HG03354 (cell line): ENCODE data around the gene ECM1.

Source experiments
- ATAC-seq: cut with Tn5 transposase; IDR thresholded peaks from one replicate; pipeline ENCODE4 v1.9.1; 2021; ENCODE audit warnings: mild to moderate bottlenecking; ENCODE audit not compliant: unreplicated experiment, poor library complexity, severe bottlenecking

ECM1 gene

GRCh38 chr1:150537732-150538684, 30.1 kb downstream of the ECM1 start:
- ATAC-seq, result no peak

DNA sequence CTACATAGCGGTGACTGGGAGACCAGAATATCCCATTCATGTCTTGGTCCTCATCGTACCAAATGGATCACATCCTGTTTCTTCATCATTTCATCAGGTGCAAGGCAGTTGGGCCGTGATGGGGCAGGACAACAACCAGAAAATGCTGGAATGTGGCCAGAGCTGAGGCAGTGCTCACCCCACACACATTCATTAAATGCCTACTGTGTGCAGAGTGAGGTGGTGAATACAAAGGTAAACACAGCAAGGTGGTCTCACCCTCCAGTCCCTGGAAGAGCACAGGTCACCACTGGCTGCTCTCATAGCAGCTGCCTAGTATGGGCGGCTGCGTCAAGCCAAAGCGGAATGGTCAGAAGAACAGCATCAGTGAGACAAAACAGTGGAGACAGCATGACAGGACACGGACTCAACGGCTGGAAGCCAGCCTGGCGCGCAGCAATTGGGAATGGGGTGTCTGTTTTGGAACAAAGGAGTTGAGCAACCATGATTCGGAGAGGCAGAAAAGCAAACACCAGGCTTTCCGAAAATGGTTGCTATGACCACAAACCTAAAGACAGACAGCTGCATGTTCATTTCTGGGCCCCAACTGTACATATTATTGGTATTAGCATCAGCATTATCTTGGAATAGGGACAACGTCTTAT, 35.7 kb downstream of the ECM1 start:
- no peak for ATAC-seq

GRCh38 chr1:150544204-150544603, 36.3 kb downstream of the ECM1 start:
- ATAC-seq, result no peak

- no peak for ATAC-seq
Observed at GRCh38 chr1:150545486-150546032, 37.6 kb downstream of the ECM1 start.

- no peak for ATAC-seq
Observed at GRCh38 chr1:150546294-150546937, 38.5 kb downstream of the ECM1 start.

DNA sequence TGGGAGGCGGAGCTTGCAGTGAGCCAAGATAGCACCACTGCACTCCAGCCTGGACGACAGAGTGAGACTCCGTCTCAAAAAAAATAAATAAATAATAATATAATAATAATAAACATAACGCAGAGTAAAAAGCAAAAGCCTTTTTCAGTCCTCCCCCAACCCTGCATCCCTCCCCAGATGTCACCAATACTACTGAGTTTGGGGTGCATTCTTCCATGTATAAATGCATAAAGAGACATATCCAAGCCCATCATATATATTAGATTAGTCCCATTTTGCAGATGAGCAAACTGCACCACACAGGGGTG, 40.4 kb downstream of the ECM1 start:
- ATAC-seq, result no peak

GRCh38 chr1:150548632-150549495, 41.0 kb downstream of the ECM1 start, which contains the start of gene ADAMTSL4:
Gene ADAMTSL4, plus strand, starts transcription at chr1:150549408. Its CDS starts 2,881 bp downstream, at chr1:150552289.
- no peak for ATAC-seq

DNA sequence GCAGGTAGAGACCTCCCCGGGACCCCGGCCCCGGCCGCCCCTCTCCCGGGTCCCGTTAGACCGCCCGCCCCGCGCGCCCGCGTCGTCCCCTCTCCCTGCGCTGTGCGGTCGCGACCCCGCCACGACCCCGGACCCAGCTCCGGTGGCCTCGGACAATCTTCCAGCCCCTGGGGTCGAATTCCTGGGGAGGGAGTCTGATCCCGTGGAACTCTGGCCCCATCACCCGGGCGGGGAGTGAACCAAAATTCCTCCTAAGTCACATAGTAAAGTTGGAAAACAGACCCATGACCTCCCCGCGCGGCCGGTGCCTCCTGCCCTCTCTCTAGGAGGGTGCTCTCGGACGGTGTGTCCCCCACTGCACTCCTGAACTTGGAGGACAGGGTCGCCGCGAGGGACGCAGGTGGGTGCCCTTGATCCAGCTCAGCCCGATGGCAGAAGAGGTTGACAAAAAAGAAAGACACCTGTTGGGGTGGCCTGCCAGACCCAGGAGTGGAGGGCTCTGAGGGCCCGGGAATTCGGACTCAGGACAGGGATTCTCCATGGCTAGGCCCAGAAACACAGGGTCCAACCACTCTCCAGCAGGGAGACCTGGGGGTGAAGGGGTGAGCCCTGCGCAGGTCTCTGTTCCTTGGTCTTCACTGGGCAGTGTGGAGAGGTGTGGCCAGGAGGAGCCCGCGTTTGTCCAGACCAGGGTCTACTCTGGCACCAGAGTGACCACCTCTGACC, 41.8 kb downstream of the ECM1 start:
- no peak for ATAC-seq

- ATAC-seq, result no peak
Observed at GRCh38 chr1:150550222-150551050, 42.5 kb downstream of the ECM1 start.

GRCh38 chr1:150551051-150551783, 43.3 kb downstream of the ECM1 start:
- ATAC-seq, result no peak

GRCh38 chr1:150551784-150552127, 43.8 kb downstream of the ECM1 start:
- no peak for ATAC-seq

GRCh38 chr1:150552128-150552910, 44.4 kb downstream of the ECM1 start:
- ATAC-seq, result no peak

DNA sequence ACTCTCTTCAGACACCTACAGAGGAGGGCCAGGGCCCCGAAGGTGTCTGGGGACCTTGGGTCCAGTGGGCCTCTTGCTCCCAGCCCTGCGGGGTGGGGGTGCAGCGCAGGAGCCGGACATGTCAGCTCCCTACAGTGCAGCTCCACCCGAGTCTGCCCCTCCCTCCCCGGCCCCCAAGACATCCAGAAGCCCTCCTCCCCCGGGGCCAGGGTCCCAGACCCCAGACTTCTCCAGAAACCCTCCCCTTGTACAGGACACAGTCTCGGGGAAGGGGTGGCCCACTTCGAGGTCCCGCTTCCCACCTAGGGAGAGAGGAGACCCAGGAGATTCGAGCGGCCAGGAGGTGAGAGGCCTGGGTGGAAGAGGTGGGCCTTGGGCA, 45.0 kb downstream of the ECM1 start:
- no peak for ATAC-seq

DNA sequence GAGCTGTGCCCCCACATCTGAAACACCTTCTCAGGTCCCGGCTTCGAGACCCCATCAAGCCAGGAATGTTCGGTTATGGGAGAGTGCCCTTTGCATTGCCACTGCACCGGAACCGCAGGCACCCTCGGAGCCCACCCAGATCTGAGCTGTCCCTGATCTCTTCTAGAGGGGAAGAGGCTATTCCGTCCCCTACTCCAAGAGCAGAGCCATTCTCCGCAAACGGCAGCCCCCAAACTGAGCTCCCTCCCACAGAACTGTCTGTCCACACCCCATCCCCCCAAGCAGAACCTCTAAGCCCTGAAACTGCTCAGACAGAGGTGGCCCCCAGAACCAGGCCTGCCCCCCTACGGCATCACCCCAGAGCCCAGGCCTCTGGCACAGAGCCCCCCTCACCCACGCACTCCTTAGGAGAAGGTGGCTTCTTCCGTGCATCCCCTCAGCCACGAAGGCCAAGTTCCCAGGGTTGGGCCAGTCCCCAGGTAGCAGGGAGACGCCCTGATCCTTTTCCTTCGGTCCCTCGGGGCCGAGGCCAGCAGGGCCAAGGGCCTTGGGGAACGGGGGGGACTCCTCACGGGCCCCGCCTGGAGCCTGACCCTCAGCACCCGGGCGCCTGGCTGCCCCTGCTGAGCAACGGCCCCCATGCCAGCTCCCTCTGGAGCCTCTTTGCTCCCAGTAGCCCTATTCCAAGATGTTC, 45.6 kb downstream of the ECM1 start:
- ATAC-seq, result no peak

DNA sequence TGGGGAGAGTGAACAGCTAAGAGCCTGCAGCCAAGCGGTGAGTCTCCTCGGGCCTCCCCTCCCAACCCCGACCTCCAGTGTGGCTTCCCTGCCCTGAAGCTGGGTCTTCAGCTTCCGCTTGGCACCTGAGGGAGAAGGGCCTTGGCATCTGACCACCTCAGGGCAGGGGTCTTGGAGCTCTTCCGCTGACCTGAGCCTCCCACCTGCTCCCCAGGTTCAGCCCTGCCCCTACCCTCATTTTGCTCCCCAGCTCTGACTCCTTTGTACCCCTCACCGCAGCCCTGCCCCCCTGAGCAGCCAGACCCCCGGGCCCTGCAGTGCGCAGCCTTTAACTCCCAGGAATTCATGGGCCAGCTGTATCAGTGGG, 46.2 kb downstream of the ECM1 start:
- ATAC-seq, result no peak

DNA sequence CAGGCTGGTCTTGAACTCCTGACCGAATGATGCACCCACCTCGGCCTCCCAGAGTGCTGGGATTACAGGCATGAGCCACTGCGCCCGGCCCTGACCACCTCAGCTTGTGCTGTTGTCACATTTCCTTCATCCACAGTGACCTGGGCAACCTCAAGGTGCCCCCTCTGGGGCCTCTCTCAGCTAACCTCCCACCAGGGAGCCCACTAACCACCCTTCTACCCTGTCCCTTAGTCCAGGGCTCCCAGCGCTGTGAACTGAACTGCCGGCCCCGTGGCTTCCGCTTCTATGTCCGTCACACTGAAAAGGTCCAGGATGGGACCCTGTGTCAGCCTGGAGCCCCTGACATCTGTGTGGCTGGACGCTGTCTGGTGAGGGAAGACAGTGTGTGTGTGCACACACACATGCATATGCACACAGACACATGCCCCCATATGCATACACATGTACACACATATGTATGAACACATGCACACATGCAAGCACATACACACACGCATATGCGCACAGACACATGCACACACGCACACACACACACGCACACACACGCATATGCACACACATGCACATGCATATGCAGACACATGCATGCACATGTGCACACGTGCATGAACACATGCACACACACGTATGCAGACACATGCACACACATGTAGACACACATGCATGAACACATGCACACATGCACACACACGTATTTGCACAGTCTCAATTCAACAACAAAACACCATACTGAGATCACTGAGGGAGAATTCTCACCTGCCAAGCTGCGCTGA, 47.5 kb downstream of the ECM1 start:
- no peak for ATAC-seq
